ENCODE results near the gene SPATS2L. TPM values are rescaled to one million over a fixed set of nuclear protein-coding genes. Genes with fewer than 3 reads are reported as not detected.

Gene SPATS2L
- total RNA-seq, 1 experiment from 2014 or later: 112 TPM

GRCh38 chr2:200525882-200526651 is 219.6 kb downstream of the SPATS2L start, which contains the start of gene SGO2 (continued):
- no peak for TF ChIP-seq IRF1 (CRISPR knock-in tag; IDR thresholded peaks at IDR 0.05)
- peak; percentile 79 for TF ChIP-seq GABPB1 (CRISPR knock-in tag; IDR thresholded peaks at IDR 0.05)
- no peak for TF ChIP-seq ATF6 (CRISPR knock-in tag; IDR thresholded peaks at IDR 0.05)
- no peak for TF ChIP-seq ATF1 (CRISPR knock-in tag; IDR thresholded peaks at IDR 0.05)
- no peak for TF ChIP-seq SMAD3 (CRISPR knock-in tag; IDR thresholded peaks at IDR 0.05; ENCODE audit: borderline replicate concordance)
- no peak for TF ChIP-seq ZNF671 (CRISPR knock-in tag; IDR thresholded peaks at IDR 0.05)
- TF ChIP-seq ARID4B (CRISPR knock-in tag; IDR thresholded peaks at IDR 0.05; ENCODE audit: borderline replicate concordance): no peak
- 0 out of 2 replicates have a peak, but pooled peaks have one; percentile 21 for TF ChIP-seq TEAD4 (CRISPR knock-in tag; IDR thresholded peaks at IDR 0.05)
- TF ChIP-seq IRF2 (CRISPR knock-in tag; IDR thresholded peaks at IDR 0.05; ENCODE audit: borderline replicate concordance, low read depth): no peak
- TF ChIP-seq TCF7 (CRISPR knock-in tag; IDR thresholded peaks at IDR 0.05; ENCODE audit: low read depth): peak; percentile 31; the same call in 1 of the 2 replicates
- no peak for TF ChIP-seq ZNF532 (CRISPR knock-in tag; IDR thresholded peaks at IDR 0.05; ENCODE audit: borderline replicate concordance)
- TF ChIP-seq AR (CRISPR knock-in tag; IDR thresholded peaks at IDR 0.05): no peak
- TF ChIP-seq SMAD4 (CRISPR knock-in tag; IDR thresholded peaks at IDR 0.05): no peak
- no peak for TF ChIP-seq ATF3 (CRISPR knock-in tag; conservative IDR thresholded peaks at IDR 0.05)
- TF ChIP-seq MYBL2 (CRISPR knock-in tag; IDR thresholded peaks at IDR 0.05): peak; percentile 100
- no peak for TF ChIP-seq ATF2 (CRISPR knock-in tag; IDR thresholded peaks at IDR 0.05; ENCODE audit: borderline replicate concordance, low read depth)
- no peak for TF ChIP-seq MLX (CRISPR knock-in tag; IDR thresholded peaks at IDR 0.05)
- TF ChIP-seq NR2C2 (CRISPR knock-in tag; IDR thresholded peaks at IDR 0.05): no peak
- TF ChIP-seq ETV6 (CRISPR knock-in tag; IDR thresholded peaks at IDR 0.05): no peak
- TF ChIP-seq JUN (CRISPR knock-in tag; IDR thresholded peaks at IDR 0.05): no peak; the same call in 1 of the 2 replicates
- 0 out of 2 replicates have a peak, but pooled peaks have one; percentile 66 for TF ChIP-seq TP53 (CRISPR knock-in tag; IDR thresholded peaks at IDR 0.05)
- no peak for TF ChIP-seq NFATC4 (CRISPR knock-in tag; IDR thresholded peaks at IDR 0.05)
